ENCODE data around the gene CCDC88C.

Gene CCDC88C

GRCh38 chr14:91341334-91341733 lies 76.3 kb downstream of the CCDC88C start:
- Histone ChIP-seq H3K4me3 (ENCODE audit: low read length) (no peak overlapping the region), H3K4me2 (ENCODE audit: low read length) (no peak overlapping the region), H3K27ac (ENCODE audit: low read length) (no peak overlapping the region), H3K4me1 (ENCODE audit: low read length) (peaks cover 5% of the 10 kb centered on the region), H3K27me3 (ENCODE audit: low read depth, low read length) (no peaks in the 10 kb centered on the region), H3K36me3 (replicated peaks; ENCODE audit: low read depth, low read length) (peaks cover 48% of the 10 kb centered on the region), H4K20me1 (ENCODE audit: insufficient read depth, low read length) (peaks cover 36% of the 10 kb centered on the region), H3K9me3 (ENCODE audit: insufficient read depth, low read length) (no peaks in the 10 kb centered on the region), H3K79me2 (ENCODE audit: low read length) (peaks cover 21% of the 10 kb centered on the region), H2AFZ (ENCODE audit: low read depth, low read length) (no peak overlapping the region), H3K9ac (ENCODE audit: low read length) (no peak overlapping the region)
- TF ChIP-seq CTCF (IDR thresholded peaks at IDR 0.05; ENCODE audit: low read depth, low read length), result no peak
- TF ChIP-seq EZH2phosphoT487 (IDR thresholded peaks at IDR 0.05; ENCODE audit: low read depth), result no peak

- peaks cover 55% of the 10 kb centered on the region for H3K36me3 ChIP-seq (replicated peaks; ENCODE audit: low read depth, low read length)
- peaks cover 9% of the 10 kb centered on the region for H3K79me2 ChIP-seq (ENCODE audit: low read length)
- no peak overlapping the region for H3K27ac ChIP-seq (ENCODE audit: low read length)
- H3K4me3 ChIP-seq (ENCODE audit: low read length), result no peak overlapping the region
- H3K4me2 ChIP-seq (ENCODE audit: low read length), result no peak overlapping the region
- no peak overlapping the region for H3K9ac ChIP-seq (ENCODE audit: low read length)
- H4K20me1 ChIP-seq (ENCODE audit: insufficient read depth, low read length), result peaks cover 27% of the 10 kb centered on the region; the same call in 1 of the 2 replicates
- H2AFZ ChIP-seq (ENCODE audit: low read depth, low read length), result no peak overlapping the region
- no peaks in the 10 kb centered on the region for H3K27me3 ChIP-seq (ENCODE audit: low read depth, low read length)
- H3K9me3 ChIP-seq (ENCODE audit: insufficient read depth, low read length), result no peaks in the 10 kb centered on the region
- no peak for TF ChIP-seq EZH2phosphoT487 (IDR thresholded peaks at IDR 0.05; ENCODE audit: low read depth)
- no peak for TF ChIP-seq CTCF (IDR thresholded peaks at IDR 0.05; ENCODE audit: low read depth, low read length)
- H3K4me1 ChIP-seq (ENCODE audit: low read length), result no peaks in the 10 kb centered on the region
These were observed 77.8 kb downstream of the CCDC88C start for GRCh38 chr14:91339671-91340369.

GRCh38 chr14:91339076-91339475 lies 78.5 kb downstream of the CCDC88C start:
- Histone ChIP-seq H3K4me1 (ENCODE audit: low read length) (no peaks in the 10 kb centered on the region), H3K9me3 (ENCODE audit: insufficient read depth, low read length) (no peaks in the 10 kb centered on the region), H3K27me3 (ENCODE audit: low read depth, low read length) (no peaks in the 10 kb centered on the region), H3K36me3 (replicated peaks; ENCODE audit: low read depth, low read length) (peaks cover 62% of the 10 kb centered on the region), H2AFZ (ENCODE audit: low read depth, low read length) (no peak overlapping the region), H3K4me2 (ENCODE audit: low read length) (no peak overlapping the region), H3K4me3 (ENCODE audit: low read length) (no peak overlapping the region), H3K27ac (ENCODE audit: low read length) (no peak overlapping the region), H3K79me2 (ENCODE audit: low read length) (peaks cover 4% of the 10 kb centered on the region), H3K9ac (ENCODE audit: low read length) (no peak overlapping the region), H4K20me1 (ENCODE audit: insufficient read depth, low read length) (peaks cover 29% of the 10 kb centered on the region; the same call in 1 of the 2 replicates)
- TF ChIP-seq CTCF (IDR thresholded peaks at IDR 0.05; ENCODE audit: low read depth, low read length) (no peak), EZH2phosphoT487 (IDR thresholded peaks at IDR 0.05; ENCODE audit: low read depth) (no peak)

GRCh38 chr14:91338379-91338778 lies 79.2 kb downstream of the CCDC88C start:
- no peaks in the 10 kb centered on the region for H3K9me3 ChIP-seq (ENCODE audit: insufficient read depth, low read length)
- H3K4me3 ChIP-seq (ENCODE audit: low read length), result no peak overlapping the region
- H3K27me3 ChIP-seq (ENCODE audit: low read depth, low read length), result no peaks in the 10 kb centered on the region
- no peaks in the 10 kb centered on the region for H3K4me1 ChIP-seq (ENCODE audit: low read length)
- no peak overlapping the region for H3K27ac ChIP-seq (ENCODE audit: low read length)
- H2AFZ ChIP-seq (ENCODE audit: low read depth, low read length), result no peak overlapping the region
- no peak overlapping the region for H3K9ac ChIP-seq (ENCODE audit: low read length)
- no peak overlapping the region for H3K4me2 ChIP-seq (ENCODE audit: low read length)
- H3K36me3 ChIP-seq (replicated peaks; ENCODE audit: low read depth, low read length), result peaks cover 69% of the 10 kb centered on the region
- H4K20me1 ChIP-seq (ENCODE audit: insufficient read depth, low read length), result peaks cover 22% of the 10 kb centered on the region; the same call in 1 of the 2 replicates
- TF ChIP-seq CTCF (IDR thresholded peaks at IDR 0.05; ENCODE audit: low read depth, low read length) (no peak), EZH2phosphoT487 (IDR thresholded peaks at IDR 0.05; ENCODE audit: low read depth) (no peak)
- no peaks in the 10 kb centered on the region for H3K79me2 ChIP-seq (ENCODE audit: low read length)

Measured in OCI-LY3 (cell line).